Ishikawa (cell line): Measurements from ENCODE around the gene SCGB2A2.

Experiments used
- CEBPB ChIP-seq: IDR thresholded peaks from 2 replicates; pipeline ENCODE4 v1.6.1; 2012
- CREB1 ChIP-seq: IDR thresholded peaks from 2 replicates; pipeline ENCODE4 v1.6.1; 2012; ENCODE audit warnings: low read depth
- EGR1 ChIP-seq: IDR thresholded peaks from 2 replicates; pipeline ENCODE4 v1.6.1; 2012
- EP300 ChIP-seq: IDR thresholded peaks from 2 replicates; pipeline ENCODE4 v1.6.1; 2012; ENCODE audit warnings: borderline replicate concordance
- FOXM1 ChIP-seq: IDR thresholded peaks from 2 replicates; pipeline ENCODE4 v1.6.1; 2012; ENCODE audit warnings: low read depth, borderline replicate concordance
- MAX ChIP-seq: IDR thresholded peaks from 2 replicates; pipeline ENCODE4 v1.6.1; 2012
- NFIC ChIP-seq: IDR thresholded peaks from 2 replicates; pipeline ENCODE4 v1.6.1; 2012
- RAD21 ChIP-seq: IDR thresholded peaks from 2 replicates; pipeline ENCODE4 v1.6.1; 2012; ENCODE audit warnings: low read depth
- REST ChIP-seq: IDR thresholded peaks from 2 replicates; pipeline ENCODE4 v1.6.1; 2012; ENCODE audit warnings: low read depth, mild to moderate bottlenecking
- TAF1 ChIP-seq: IDR thresholded peaks from 2 replicates; pipeline ENCODE4 v1.6.1; 2012; ENCODE audit warnings: low read depth, mild to moderate bottlenecking
- TCF12 ChIP-seq: IDR thresholded peaks from 2 replicates; pipeline ENCODE4 v1.6.1; 2012; ENCODE audit warnings: low read depth
- TEAD4 ChIP-seq: IDR thresholded peaks from 2 replicates; pipeline ENCODE4 v1.6.1; 2012
- USF1 ChIP-seq: IDR thresholded peaks from 2 replicates; pipeline ENCODE4 v1.6.1; 2012
- YY1 ChIP-seq: IDR thresholded peaks from 2 replicates; pipeline ENCODE4 v1.6.1; 2012; ENCODE audit warnings: low read depth
- ZBTB7A ChIP-seq: IDR thresholded peaks from 2 replicates; pipeline ENCODE4 v1.6.1; 2012; ENCODE audit warnings: low read depth

SCGB2A2 gene

GRCh38 chr11:62309991-62310390 is 40.0 kb downstream of the SCGB2A2 start:
- no peak for TF ChIP-seq CREB1
- no peak for TF ChIP-seq TCF12
- TF ChIP-seq ZBTB7A: no peak
- no peak for TF ChIP-seq MAX
- TF ChIP-seq TAF1: no peak
- TF ChIP-seq EGR1: no peak
- no peak for TF ChIP-seq FOXM1
- TF ChIP-seq CEBPB: no peak
- no peak for TF ChIP-seq YY1
- TF ChIP-seq REST: no peak
- no peak for TF ChIP-seq EP300
- no peak for TF ChIP-seq TEAD4
- no peak for TF ChIP-seq USF1
- no peak for TF ChIP-seq RAD21
- no peak for TF ChIP-seq NFIC

DNA sequence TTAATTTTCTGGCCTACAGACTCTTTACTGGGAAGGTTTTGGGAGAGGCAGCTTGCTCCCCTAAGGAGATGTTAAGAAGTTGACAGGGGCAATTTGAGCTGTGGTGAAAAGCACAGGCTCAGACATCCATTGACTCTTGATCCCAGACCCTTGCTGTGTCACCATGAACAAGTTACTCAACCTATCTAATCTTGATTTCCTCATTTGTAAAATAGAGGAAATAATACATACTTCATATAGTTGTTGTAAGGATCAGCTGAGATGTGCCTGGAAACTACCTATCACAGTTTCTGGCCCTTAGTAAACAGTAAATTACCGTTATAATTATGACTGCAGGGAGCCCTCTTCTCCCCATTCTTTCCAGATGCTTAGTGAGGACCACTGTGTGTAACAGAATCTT is 45.5 kb downstream of the SCGB2A2 start:
- no peak for TF ChIP-seq MAX
- TF ChIP-seq YY1: no peak
- TF ChIP-seq ZBTB7A: no peak
- no peak for TF ChIP-seq CEBPB
- TF ChIP-seq TCF12: no peak
- TF ChIP-seq REST: no peak
- TF ChIP-seq CREB1: no peak

DNA sequence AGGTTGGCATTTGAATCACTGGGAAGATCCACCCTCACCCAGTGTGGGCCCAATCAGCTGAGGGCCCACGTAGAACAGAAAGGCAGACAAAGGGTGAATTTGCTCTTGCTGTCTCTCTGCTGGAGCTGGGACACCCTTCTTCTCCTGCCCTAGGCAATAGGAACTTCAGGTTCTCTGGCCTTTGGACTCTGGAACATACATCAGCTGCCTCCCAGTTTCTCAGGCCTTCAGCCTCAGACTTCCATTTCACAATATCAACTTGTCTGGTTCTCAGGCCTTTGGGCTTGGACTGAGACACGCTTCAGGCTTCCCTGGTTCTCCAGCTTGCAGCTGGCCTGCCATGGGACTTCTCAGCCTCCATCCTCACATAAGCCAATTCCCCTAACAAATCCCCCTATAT is 52.6 kb downstream of the SCGB2A2 start:
- TF ChIP-seq NFIC: no peak
- no peak for TF ChIP-seq CREB1
- no peak for TF ChIP-seq RAD21
- no peak for TF ChIP-seq FOXM1
- no peak for TF ChIP-seq CEBPB
- TF ChIP-seq EP300: no peak
- no peak for TF ChIP-seq TCF12
- TF ChIP-seq MAX: no peak
- TF ChIP-seq TAF1: no peak
- TF ChIP-seq USF1: no peak
- TF ChIP-seq ZBTB7A: no peak
- no peak for TF ChIP-seq REST
- no peak for TF ChIP-seq EGR1
- TF ChIP-seq TEAD4: no peak
- no peak for TF ChIP-seq YY1
